ENCODE measurements around the gene PPP1R27. TPM values are rescaled to one million over a fixed set of nuclear protein-coding genes. Genes with fewer than 3 reads are reported as not detected.

The PPP1R27 gene
- total RNA-seq, 2 donors from 2014 or later: not detected

DNA sequence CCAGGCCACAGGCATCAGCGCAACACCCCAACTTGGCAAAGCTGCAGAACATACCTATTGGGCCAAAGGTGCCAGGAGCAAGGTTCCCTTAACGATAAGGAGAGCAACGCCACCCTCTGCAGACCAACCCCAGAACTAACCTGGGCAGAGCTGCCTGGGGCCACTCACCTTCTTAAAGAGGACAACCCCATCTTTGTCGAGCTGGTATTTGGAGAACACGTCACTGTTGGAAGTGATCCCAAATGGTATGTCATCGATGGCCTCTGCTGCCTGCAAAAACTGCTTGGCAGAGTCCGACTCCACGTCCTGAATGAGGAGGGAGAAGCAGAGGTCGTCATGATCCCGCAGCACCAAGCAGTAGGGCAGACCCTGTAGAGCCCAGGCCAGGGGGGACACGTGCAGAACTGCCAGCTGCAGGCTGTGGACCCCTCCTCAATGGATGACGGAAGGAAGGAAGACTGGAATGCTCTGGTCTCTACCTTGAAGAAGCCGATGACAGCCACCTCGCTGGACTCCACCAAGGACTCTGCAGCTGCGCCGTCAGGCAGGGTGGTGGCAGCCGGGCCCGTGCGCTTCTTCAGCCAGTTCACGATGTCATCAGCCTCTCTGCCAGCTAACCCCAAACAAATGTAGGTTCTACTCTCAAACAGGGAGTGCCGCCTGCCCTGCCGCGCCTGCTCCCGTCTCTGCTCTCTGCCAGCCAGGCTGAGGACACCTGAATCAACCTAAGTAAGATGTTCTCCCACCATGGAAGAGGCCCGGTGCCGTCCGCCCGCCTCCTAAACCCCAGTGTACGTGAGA lies 20.3 kb upstream of the PPP1R27 start:
- H3K27ac Mint-ChIP-seq: peak overlapping the region; percentile 36
- Histone ChIP-seq H3K9ac (ENCODE audit: extremely low read depth, low read length, poor library complexity, severe bottlenecking) (no peak overlapping the region), H3K27me3 (ENCODE audit: control insufficient read depth, insufficient read depth, low read length, poor library complexity, severe bottlenecking) (no peaks in the 10 kb centered on the region), H3K4me1 (ENCODE audit: control insufficient read depth, insufficient read depth, low read length) (peaks cover 8% of the 10 kb centered on the region), H3K4me3 (ENCODE audit: low read length) (no peak overlapping the region), H3K9me3 (ENCODE audit: control insufficient read depth, low read length) (no peaks in the 10 kb centered on the region), H3K27ac (ENCODE audit: low read depth, low read length) (no peak overlapping the region), H3K36me3 (ENCODE audit: control insufficient read depth, insufficient read depth, low read length) (peaks cover 84% of the 10 kb centered on the region)
- TF ChIP-seq CTCF (conservative IDR thresholded peaks at IDR 0.05): peak; percentile 53
- H3K9me3 Mint-ChIP-seq: no peaks in the 10 kb centered on the region
- WGBS, 2 experiments (ENCODE audit: insufficient coverage in 1 of 2, insufficient read length in 1 of 2): 97% methylated on average over 25 to 28 of the region's 29 CpGs
- DNase-seq: peak; percentile 75
- peaks cover 75% of the 10 kb centered on the region for H3K36me3 Mint-ChIP-seq (ENCODE audit: low read depth)
- H3K27me3 Mint-ChIP-seq (ENCODE audit: insufficient read depth): no peaks in the 10 kb centered on the region
- H3K4me1 Mint-ChIP-seq: peaks cover 6% of the 10 kb centered on the region
- H3K4me3 Mint-ChIP-seq: no peak overlapping the region

DNA sequence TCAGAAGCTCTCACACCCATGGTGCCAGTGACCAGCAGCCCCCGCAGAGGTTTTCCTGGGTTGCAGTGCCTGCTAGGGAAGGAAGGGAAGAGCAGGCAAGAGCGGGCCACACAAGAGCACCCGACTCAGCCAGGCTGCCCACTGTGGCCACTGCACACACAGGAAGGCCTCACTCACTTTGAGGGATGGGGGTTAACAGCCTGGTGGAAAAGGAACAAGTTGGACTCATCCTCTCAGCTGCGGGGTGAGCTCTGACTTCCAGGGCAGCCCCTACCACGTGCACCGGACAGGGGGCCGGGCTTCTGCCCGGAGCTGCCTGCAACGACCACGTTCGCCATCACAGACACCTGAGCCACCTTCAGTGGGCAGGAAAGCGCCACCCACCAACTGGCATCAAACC lies 17.4 kb upstream of the PPP1R27 start:
- no peak for TF ChIP-seq CTCF (conservative IDR thresholded peaks at IDR 0.05)
- Mint-ChIP-seq H3K4me3 (no peak overlapping the region), H3K36me3 (ENCODE audit: low read depth) (peaks cover 57% of the 10 kb centered on the region), H3K4me1 (no peaks in the 10 kb centered on the region), H3K27me3 (ENCODE audit: insufficient read depth) (no peaks in the 10 kb centered on the region), H3K27ac (no peak overlapping the region), H3K9me3 (no peaks in the 10 kb centered on the region)
- DNase-seq: no peak
- H3K4me3 ChIP-seq (ENCODE audit: low read length): no peak overlapping the region
- WGBS, 2 experiments (ENCODE audit: insufficient coverage in 1 of 2, insufficient read length in 1 of 2): 95 to 99% methylated on average over 8 to 12 of the region's 12 CpGs
- H3K9ac ChIP-seq (ENCODE audit: extremely low read depth, low read length, poor library complexity, severe bottlenecking): no peak overlapping the region
- no peaks in the 10 kb centered on the region for H3K27me3 ChIP-seq (ENCODE audit: control insufficient read depth, insufficient read depth, low read length, poor library complexity, severe bottlenecking)
- no peaks in the 10 kb centered on the region for H3K4me1 ChIP-seq (ENCODE audit: control insufficient read depth, insufficient read depth, low read length)
- no peaks in the 10 kb centered on the region for H3K9me3 ChIP-seq (ENCODE audit: control insufficient read depth, low read length)
- H3K36me3 ChIP-seq (ENCODE audit: control insufficient read depth, insufficient read depth, low read length): peaks cover 77% of the 10 kb centered on the region
- H3K27ac ChIP-seq (ENCODE audit: low read depth, low read length): no peak overlapping the region

- Histone ChIP-seq H3K4me1 (ENCODE audit: control insufficient read depth, insufficient read depth, low read length) (no peaks in the 10 kb centered on the region), H3K9me3 (ENCODE audit: control insufficient read depth, low read length) (no peaks in the 10 kb centered on the region), H3K4me3 (ENCODE audit: low read length) (no peak overlapping the region), H3K9ac (ENCODE audit: extremely low read depth, low read length, poor library complexity, severe bottlenecking) (no peak overlapping the region), H3K27ac (ENCODE audit: low read depth, low read length) (no peak overlapping the region), H3K36me3 (ENCODE audit: control insufficient read depth, insufficient read depth, low read length) (peaks cover 82% of the 10 kb centered on the region), H3K27me3 (ENCODE audit: control insufficient read depth, insufficient read depth, low read length, poor library complexity, severe bottlenecking) (no peaks in the 10 kb centered on the region)
- H3K36me3 Mint-ChIP-seq (ENCODE audit: low read depth): peaks cover 62% of the 10 kb centered on the region
- no peaks in the 10 kb centered on the region for H3K4me1 Mint-ChIP-seq
- no peaks in the 10 kb centered on the region for H3K9me3 Mint-ChIP-seq
- no peak overlapping the region for H3K27ac Mint-ChIP-seq
- DNase-seq: no peak
- H3K27me3 Mint-ChIP-seq (ENCODE audit: insufficient read depth): no peaks in the 10 kb centered on the region
- no peak for TF ChIP-seq CTCF (conservative IDR thresholded peaks at IDR 0.05)
- no peak overlapping the region for H3K4me3 Mint-ChIP-seq
- WGBS, 2 experiments (ENCODE audit: insufficient coverage in 1 of 2, insufficient read length in 1 of 2): 95 to 97% methylated on average over 16 of the region's 16 CpGs
These were observed 16.6 kb upstream of the PPP1R27 start for GRCh38 chr17:81851423-81851822.
